Stimulated activated CD4-positive, alpha-beta T cell treated with anti-CD3 and anti-CD28 coated beads, TNF-alpha, amount 100 ng/mL, for 48 hours (primary cell): ENCODE measurements around the gene APEX2.
"Not testable (repeated sequence)": the region's sequence is repeated elsewhere in the genome, so short reads cannot be mapped to it uniquely, and the experiment has no call there.

Experiments used
- DNase-seq, 3 donors: peaks; one replicate each; pipeline ENCODE4 v3.0.0-alpha.2; 2020; ENCODE audit warnings: low read depth in 3 of 3

The APEX2 gene

GRCh38 chrX:55008571-55009358 lies 8.6 kb downstream of the APEX2 start:
- no peak for DNase-seq

GRCh38 chrX:55011294-55011693 lies 11.1 kb downstream of the APEX2 start:
- DNase-seq, result no peak

- no peak for DNase-seq
Observed at GRCh38 chrX:55014897-55015299, 14.7 kb downstream of the APEX2 start.

- no peak for DNase-seq
Observed at GRCh38 chrX:55026143-55026542, 26.0 kb downstream of the APEX2 start.

DNA sequence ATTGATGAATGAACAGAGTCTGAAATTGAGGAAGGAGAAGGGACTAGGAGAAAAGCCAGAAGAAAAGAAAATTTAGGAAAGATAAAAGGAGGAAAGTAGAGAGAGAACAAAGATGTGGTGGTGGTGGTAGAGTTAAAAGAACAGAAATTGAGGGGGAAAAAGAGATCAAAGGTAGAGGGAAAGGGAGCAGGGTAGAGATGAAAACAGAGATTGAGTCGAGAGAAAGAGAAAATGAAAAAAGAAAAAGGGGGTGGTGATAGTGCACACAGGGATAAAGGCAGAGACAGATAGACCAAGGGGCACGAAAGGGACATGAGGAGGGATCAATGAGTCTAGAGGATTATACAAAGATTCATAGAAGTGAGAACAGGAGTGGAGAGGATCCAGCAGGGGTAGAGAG lies 26.7 kb downstream of the APEX2 start:
- no peak for DNase-seq

GRCh38 chrX:55028040-55028439 lies 27.9 kb downstream of the APEX2 start:
- no peak for DNase-seq

DNA sequence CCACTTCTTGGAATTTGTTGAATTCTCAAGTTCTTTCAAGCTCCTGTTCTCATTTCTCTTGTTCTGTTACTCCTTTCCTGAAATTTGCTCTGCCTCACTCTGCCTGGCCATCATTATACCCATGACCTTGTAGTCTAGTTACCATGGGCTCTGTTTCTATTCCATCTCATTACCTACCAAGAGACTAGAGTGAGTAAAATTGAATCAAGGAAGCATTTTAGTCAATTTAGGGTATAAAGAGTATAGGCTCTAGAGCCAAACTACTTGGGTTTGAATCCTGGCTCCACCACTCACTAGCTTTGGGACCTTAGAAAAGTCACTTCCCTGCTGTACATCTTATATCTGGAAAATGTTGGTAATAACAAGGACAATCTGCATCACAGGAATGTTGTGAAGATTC lies 28.4 kb downstream of the APEX2 start:
- DNase-seq, result no peak

GRCh38 chrX:55029291-55029690 lies 29.1 kb downstream of the APEX2 start:
- DNase-seq, result no peak

DNA sequence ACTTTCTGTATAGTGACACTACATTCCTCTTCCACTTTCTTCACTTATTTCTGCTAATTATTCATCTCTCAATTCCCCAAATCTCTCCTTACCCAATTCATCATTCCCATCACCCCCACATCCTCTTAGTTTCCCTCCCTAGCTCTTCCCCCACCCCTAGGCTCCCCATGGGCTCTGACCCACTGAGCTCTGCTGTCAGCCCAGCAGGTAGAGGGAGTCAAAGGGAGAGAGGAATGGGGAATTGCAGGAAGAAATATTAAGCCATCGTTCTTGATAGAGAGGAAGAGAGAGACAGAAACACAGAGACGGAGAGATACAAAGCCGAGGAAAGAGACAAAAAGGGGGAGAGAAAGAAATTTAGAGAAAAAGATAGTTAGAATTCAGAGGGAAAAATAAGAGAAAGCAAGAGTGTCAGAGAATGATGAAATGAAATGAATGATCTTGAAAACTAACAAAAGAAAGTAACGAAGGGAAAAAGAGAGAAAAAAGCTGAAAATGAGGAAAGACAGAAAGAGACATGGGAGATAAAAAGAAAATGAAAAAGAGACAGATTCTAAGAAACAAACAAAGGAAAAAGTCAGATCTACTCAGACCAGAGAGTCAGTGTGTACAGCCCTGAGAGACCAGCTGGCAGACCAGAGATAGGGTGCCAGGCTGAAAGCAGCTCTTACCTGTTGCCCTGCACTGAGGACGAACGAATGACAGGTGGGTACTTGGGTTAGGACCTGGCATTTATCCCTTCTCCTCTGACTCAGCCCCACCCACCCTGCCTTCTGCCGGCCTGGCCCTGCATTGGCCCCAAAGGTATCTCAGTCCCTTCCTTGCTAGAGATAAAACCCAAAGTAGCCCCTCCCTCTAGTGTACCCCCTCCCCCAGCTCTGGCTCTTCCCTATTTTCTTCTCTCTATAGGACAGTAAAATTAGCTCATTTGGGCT lies 30.4 kb downstream of the APEX2 start, which contains the start of gene ALAS2:
ALAS2 (minus strand) TSS at position 707 of the 935 bp plus-strand sequence. CDS start 4,977 bp downstream, outside the sequence.
- DNase-seq, result no peak

GRCh38 chrX:55033429-55033828 lies 33.3 kb downstream of the APEX2 start:
- no peak for DNase-seq

GRCh38 chrX:55039471-55039870 lies 39.3 kb downstream of the APEX2 start:
- no peak for DNase-seq

DNA sequence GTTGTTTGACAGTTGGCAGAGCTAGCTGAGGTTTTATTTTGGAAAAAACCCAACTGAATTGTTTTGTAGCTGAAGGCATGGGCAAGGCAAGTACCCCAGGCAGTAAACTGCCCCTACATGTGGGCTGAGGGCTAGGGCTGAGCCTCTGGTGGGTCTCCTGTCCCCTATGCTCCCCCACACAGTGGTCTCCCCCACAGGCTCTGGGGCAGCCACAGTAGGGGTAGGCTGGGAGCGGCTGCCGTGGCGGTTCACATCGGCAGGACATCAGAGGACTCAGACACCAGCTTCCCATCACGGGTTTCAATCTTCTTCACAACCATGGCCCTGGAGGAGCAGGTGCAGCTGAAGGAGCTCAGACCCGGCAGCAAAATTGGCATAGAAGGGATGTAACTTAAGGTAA lies 41.4 kb downstream of the APEX2 start:
- DNase-seq, result no peak

GRCh38 chrX:55050599-55050998 lies 50.4 kb downstream of the APEX2 start:
- not testable (repeated sequence) for DNase-seq

GRCh38 chrX:55056820-55057674 lies 56.9 kb downstream of the APEX2 start:
- no peak for DNase-seq

- peak in 1 of 3 donors; percentile 19 for DNase-seq
Observed at GRCh38 chrX:55057675-55058249, 57.6 kb downstream of the APEX2 start.
